Astrocyte (in vitro differentiated cells and primary cell): ENCODE measurements around the gene ST8SIA2.

ENCODE experiments used
- CTCF ChIP-seq: IDR thresholded peaks from 2 replicates; pipeline ENCODE4 v1.5.1; 2011; ENCODE audit warnings: low read depth, mild to moderate bottlenecking, inconsistent platforms, low read length, moderate library complexity; ENCODE audit not compliant: insufficient read depth
- EZH2 ChIP-seq: IDR thresholded peaks from 2 replicates; pipeline ENCODE4 v1.6.1; 2012; ENCODE audit warnings: mild to moderate bottlenecking, low read length, inconsistent platforms; ENCODE audit not compliant: insufficient read depth

GRCh38 chr15:92443381-92443780 is 49.7 kb downstream of the ST8SIA2 start:
- TF ChIP-seq CTCF: no peak
- no peak for TF ChIP-seq EZH2
